Keratinocyte (primary cell): ENCODE results near the gene E4F1. TPM values are rescaled to one million over a fixed set of nuclear protein-coding genes. Genes with fewer than 3 reads are reported as not detected.
A peak's percentile ranks its signal among the peaks of the same experiment; 100 is the strongest.

ENCODE experiments used
- DNase-seq: peaks from one replicate; pipeline ENCODE4 v3.0.0-alpha.2; 2011; ENCODE audit warnings: low read depth, missing footprints, low spot score
- FAIRE-seq: peaks from 2 replicates; lab custom pipeline; 2011; peaks lifted over from hg19 to GRCh38; lab: Jason Lieb, UNC
- H2AFZ ChIP-seq: 2 replicates; pipeline ENCODE4 v1.6.0; 2012; ENCODE audit warnings: low read length, control low read depth, inconsistent platforms; ENCODE audit not compliant: control insufficient read depth
- H3K27ac ChIP-seq: 2 replicates; pipeline ENCODE4 v1.5.1; 2011; ENCODE audit warnings: low read length; ENCODE audit not compliant: control insufficient read depth, insufficient read depth
- H3K27me3 ChIP-seq: 3 replicates; pipeline ENCODE4 v1.6.0; 2011; ENCODE audit warnings: low read length; ENCODE audit not compliant: control insufficient read depth, insufficient read depth; ENCODE audit errors: extremely low read depth
- H3K36me3 ChIP-seq, 2 experiments: 2 replicates in 1 of 2; 3 replicates in 1 of 2; pipeline ENCODE4 v1.5.1; 2011; ENCODE audit warnings: low read length in 2 of 2, mild to moderate bottlenecking in 1 of 2; ENCODE audit not compliant: control insufficient read depth in 2 of 2, insufficient read depth in 2 of 2; ENCODE audit errors: extremely low read depth in 1 of 2
- H3K4me1 ChIP-seq: 3 replicates; pipeline ENCODE4 v1.5.1; 2011; ENCODE audit warnings: low read length; ENCODE audit not compliant: control insufficient read depth, insufficient read depth; ENCODE audit errors: extremely low read depth
- H3K4me2 ChIP-seq: 3 replicates; pipeline ENCODE4 v1.6.0; 2011; ENCODE audit warnings: low read depth, low read length; ENCODE audit not compliant: control insufficient read depth, insufficient read depth; ENCODE audit errors: extremely low read depth
- H3K4me3 ChIP-seq, 3 experiments: fragments of 200-600 bp in 1 of 3; sonication (generic) in 1 of 3; 2 replicates in 2 of 3; 3 replicates in 1 of 3; pipeline ENCODE4 v1.5.1; 2011 to 2016; ENCODE audit warnings: low read length in 3 of 3, mild to moderate bottlenecking in 3 of 3, control low read depth in 2 of 3, inconsistent platforms in 1 of 3, low read depth in 1 of 3, mixed read lengths in 1 of 3, mixed run types in 1 of 3, moderate library complexity in 1 of 3; ENCODE audit not compliant: control insufficient read depth in 2 of 3, insufficient read depth in 2 of 3; ENCODE audit errors: extremely low read depth in 1 of 3
- H3K79me2 ChIP-seq: 2 replicates; pipeline ENCODE4 v1.6.0; 2012; ENCODE audit warnings: low read length; ENCODE audit not compliant: control insufficient read depth, insufficient read depth
- H3K9ac ChIP-seq: 3 replicates; pipeline ENCODE4 v1.6.0; 2011; ENCODE audit warnings: low read length; ENCODE audit not compliant: control insufficient read depth, insufficient read depth; ENCODE audit errors: extremely low read depth
- H3K9me1 ChIP-seq: 3 replicates; pipeline ENCODE4 v1.6.0; 2011; ENCODE audit warnings: low read length; ENCODE audit not compliant: control insufficient read depth, insufficient read depth; ENCODE audit errors: extremely low read depth
- H3K9me3 ChIP-seq: 2 replicates; pipeline ENCODE4 v1.5.1; 2012; ENCODE audit warnings: low read depth, low read length; ENCODE audit not compliant: control insufficient read depth
- H4K20me1 ChIP-seq: 3 replicates; pipeline ENCODE4 v1.6.0; 2011; ENCODE audit warnings: low read length; ENCODE audit not compliant: control insufficient read depth, insufficient read depth; ENCODE audit errors: extremely low read depth
- CTCF ChIP-seq, 3 experiments: IDR thresholded peaks in 1 of 3; conservative IDR thresholded peaks in 1 of 3; optimal IDR thresholded peaks in 1 of 3; 2 replicates in 2 of 3; 3 replicates in 1 of 3; pipeline versions ENCODE3 to v1.5.1; 2011; ENCODE audit warnings: low read length in 3 of 3, mild to moderate bottlenecking in 3 of 3, moderate library complexity in 2 of 3, control low read depth in 1 of 3, inconsistent platforms in 1 of 3; ENCODE audit not compliant: insufficient read depth in 2 of 3; ENCODE audit errors: extremely low read depth in 1 of 3
- EZH2 ChIP-seq: IDR thresholded peaks from one replicate; pipeline ENCODE4 v1.6.1; 2012; ENCODE audit warnings: inconsistent platforms, mild to moderate bottlenecking, low read length, moderate library complexity
- dilution Hi-C: fragments of 300-500 bp; cut with MboI; formaldehyde crosslinking; loops from one replicate; pipeline ENCODE4 v1.7.0; 2020; ENCODE audit warnings: low sequenced_read_pairs; ENCODE audit not compliant: extremely low pct_ligation_motif_present
- polyA plus RNA-seq, 5 experiments: library from polyadenylated mRNA; depleted of rRNA in 3 of 5; stranded (reverse) in 3 of 5; stranded (forward) in 1 of 5; unstranded in 1 of 5; fragments of >200 nt; gene quantifications; 1 replicate in 1 of 5; 2 replicates in 3 of 5; 3 replicates in 1 of 5; pipeline versions ENCODE4 v1.2.1 to v1.2.3, GENCODE V29; 2011 to 2012; ENCODE audit warnings: missing spikeins in 2 of 5, low read depth in 1 of 5, low replicate concordance in 1 of 5

The E4F1 gene
- polyA plus RNA-seq, 1 donor (not counting 4 experiments of a cell fraction or from before 2014, with no cell fraction given): 10.5 TPM

GRCh38 chr16:2179107-2179501 is 44.3 kb upstream of the E4F1 start:
- no peak overlapping the region for H3K9ac ChIP-seq
- peaks cover 4% of the 10 kb centered on the region for H3K4me1 ChIP-seq
- FAIRE-seq (no peak), DNase-seq (no peak)
- TF ChIP-seq CTCF (optimal IDR thresholded peaks at IDR 0.05 in 1 of 3, IDR thresholded peaks at IDR 0.05 in 1 of 3, conservative IDR thresholded peaks at IDR 0.05 in 1 of 3; ENCODE audit: extremely low read depth in 1 of 3, insufficient read depth in 2 of 3, low read length in 3 of 3): no peak
- TF ChIP-seq EZH2: no peak
- H3K36me3 ChIP-seq: peaks cover 19 to 25% of the 10 kb centered on the region in 2 experiments
- H3K4me3 ChIP-seq: peak overlapping the region in 1 of 3 experiments; percentile 8
- dilution Hi-C loops: no loop called here
- no peaks in the 10 kb centered on the region for H3K79me2 ChIP-seq
- no peak overlapping the region for H3K27ac ChIP-seq
- H4K20me1 ChIP-seq: no peaks in the 10 kb centered on the region
- H3K27me3 ChIP-seq: peaks cover 2% of the 10 kb centered on the region
- no peak overlapping the region for H2AFZ ChIP-seq
- no peaks in the 10 kb centered on the region for H3K9me3 ChIP-seq
- no peaks in the 10 kb centered on the region for H3K9me1 ChIP-seq
- H3K4me2 ChIP-seq: peak overlapping the region; percentile 6

GRCh38 chr16:2179576-2179975 is 43.8 kb upstream of the E4F1 start:
- Histone ChIP-seq H3K9ac (no peak overlapping the region), H3K36me3 (peaks cover 18 to 21% of the 10 kb centered on the region in 2 experiments), H3K27ac (no peak overlapping the region), H3K4me3 (no peak overlapping the region), H3K79me2 (no peaks in the 10 kb centered on the region), H2AFZ (no peak overlapping the region), H3K4me1 (peaks cover 4% of the 10 kb centered on the region), H3K4me2 (peak overlapping the region; percentile 6), H4K20me1 (no peaks in the 10 kb centered on the region), H3K9me1 (no peaks in the 10 kb centered on the region), H3K27me3 (peaks cover 2% of the 10 kb centered on the region), H3K9me3 (no peaks in the 10 kb centered on the region)
- DNase-seq: no peak
- dilution Hi-C loops: no loop called here
- no peak for FAIRE-seq
- no peak for TF ChIP-seq CTCF (optimal IDR thresholded peaks at IDR 0.05 in 1 of 3, IDR thresholded peaks at IDR 0.05 in 1 of 3, conservative IDR thresholded peaks at IDR 0.05 in 1 of 3; ENCODE audit: extremely low read depth in 1 of 3, insufficient read depth in 2 of 3, low read length in 3 of 3)
- TF ChIP-seq EZH2: no peak
